ENCODE results near the gene DIP2C.
"Not testable (repeated sequence)": the region's sequence is repeated elsewhere in the genome, so short reads cannot be mapped to it uniquely, and the experiment has no call there.

The DIP2C gene

GRCh38 chr10:488081-488932 is 201.2 kb downstream of the DIP2C start:
- DNase-seq: no peak

- no peak for DNase-seq
Observed at GRCh38 chr10:486666-487322, 202.7 kb downstream of the DIP2C start.

- no peak for DNase-seq
Observed at GRCh38 chr10:486206-486605, 203.3 kb downstream of the DIP2C start.

- no peak for DNase-seq
Observed at GRCh38 chr10:485776-486175, 203.7 kb downstream of the DIP2C start.

- DNase-seq: no peak
Observed at GRCh38 chr10:484925-485661, 204.4 kb downstream of the DIP2C start.

GRCh38 chr10:484441-484924 is 205.0 kb downstream of the DIP2C start:
- no peak for DNase-seq

GRCh38 chr10:483261-483660 is 206.2 kb downstream of the DIP2C start:
- DNase-seq: no peak

- no peak for DNase-seq
Observed at GRCh38 chr10:482848-483247, 206.6 kb downstream of the DIP2C start.

- no peak for DNase-seq
Observed at GRCh38 chr10:482051-482501, 207.4 kb downstream of the DIP2C start.

GRCh38 chr10:481628-482027 is 207.8 kb downstream of the DIP2C start:
- DNase-seq: no peak

- DNase-seq: no peak
Observed at GRCh38 chr10:480928-481552, 208.4 kb downstream of the DIP2C start.

- DNase-seq: no peak
Observed at GRCh38 chr10:480498-480927, 209.0 kb downstream of the DIP2C start.

- not testable (repeated sequence) for DNase-seq
Observed at GRCh38 chr10:479706-480497, 209.6 kb downstream of the DIP2C start.

- DNase-seq: no peak
Observed at GRCh38 chr10:478471-479245, 210.8 kb downstream of the DIP2C start.

GRCh38 chr10:477620-478019 is 211.8 kb downstream of the DIP2C start:
- no peak for DNase-seq

GRCh38 chr10:476455-476780 is 213.1 kb downstream of the DIP2C start:
- DNase-seq: no peak

GRCh38 chr10:475709-476454 is 213.6 kb downstream of the DIP2C start:
- DNase-seq: no peak

- no peak for DNase-seq
Observed at GRCh38 chr10:474946-475345, 214.5 kb downstream of the DIP2C start.

GRCh38 chr10:474406-474805 is 215.1 kb downstream of the DIP2C start:
- no peak for DNase-seq

GRCh38 chr10:472241-472910 is 217.1 kb downstream of the DIP2C start:
- no peak for DNase-seq

All from NCI-H2107 (cell line).